LHCN-M2 (cell line): Measurements from ENCODE around the gene ASTN2. TPM values are rescaled to one million over a fixed set of nuclear protein-coding genes. Genes with fewer than 3 reads are reported as not detected.

Experiments
- DNase-seq: peaks from one replicate; pipeline ENCODE4 v3.0.0-alpha.2; 2012; ENCODE audit warnings: low read depth
- total RNA-seq: library from RNA; depleted of rRNA; stranded (reverse); fragments of >200 nt; gene quantifications from 2 replicates; pipeline ENCODE4 v1.2.3, GENCODE V29; 2014

The ASTN2 gene
- total RNA-seq, 1 experiment from 2014 or later: 11.8 TPM

DNA sequence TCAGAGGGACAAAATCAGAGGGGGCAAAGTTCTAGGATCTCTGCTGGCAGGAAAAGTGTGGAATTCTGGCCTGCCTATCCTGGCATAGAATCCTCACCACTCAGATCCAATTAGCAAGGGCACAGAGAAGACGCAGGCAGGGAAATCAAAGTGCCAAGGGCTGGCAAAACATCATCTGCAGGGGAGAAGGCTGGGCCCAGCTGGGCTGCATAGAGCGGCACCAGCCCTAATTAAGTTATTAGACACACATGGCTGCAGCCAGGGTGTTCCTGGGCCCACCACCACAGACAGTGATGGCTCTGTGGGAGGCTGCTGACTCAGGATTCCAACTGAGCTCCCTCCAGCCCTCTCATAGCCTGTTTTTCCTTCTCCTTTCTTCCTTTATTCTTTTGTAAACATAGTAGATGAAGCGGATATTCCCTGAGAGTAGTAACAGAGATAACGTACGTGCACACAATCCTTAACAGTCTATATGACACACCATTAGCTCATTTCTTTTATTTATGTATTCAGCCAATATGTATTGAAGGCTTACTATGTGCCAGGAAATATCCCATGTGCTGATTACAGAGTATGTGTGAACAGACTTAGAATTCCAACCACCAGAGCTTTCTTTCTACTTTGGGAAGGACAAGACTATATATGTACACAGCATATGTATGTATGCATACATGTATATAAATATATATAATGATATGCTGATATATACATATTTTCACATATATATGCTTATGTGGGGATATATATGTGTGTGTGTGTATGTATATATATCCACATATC, 236.1 kb downstream of the ASTN2 start:
- no peak for DNase-seq

DNA sequence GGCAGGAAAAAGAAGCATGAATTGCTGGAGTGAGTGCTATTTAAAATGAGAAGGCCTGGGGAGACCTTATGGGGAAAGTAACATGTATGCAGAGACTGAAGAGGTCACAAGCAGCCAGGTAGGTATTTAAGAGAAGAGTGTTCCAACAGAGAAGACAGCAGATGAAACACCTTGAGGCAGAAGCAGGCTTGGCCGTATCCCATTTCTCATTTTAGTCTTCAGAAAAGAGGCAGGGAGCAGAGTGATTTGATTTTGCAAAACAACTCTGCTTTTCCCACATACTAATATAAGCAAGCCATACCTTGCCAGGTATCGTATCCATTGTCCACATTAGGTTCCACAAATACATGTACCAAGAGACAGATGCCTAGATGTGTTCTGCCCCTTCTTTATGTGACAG, 244.3 kb downstream of the ASTN2 start:
- no peak for DNase-seq

DNA sequence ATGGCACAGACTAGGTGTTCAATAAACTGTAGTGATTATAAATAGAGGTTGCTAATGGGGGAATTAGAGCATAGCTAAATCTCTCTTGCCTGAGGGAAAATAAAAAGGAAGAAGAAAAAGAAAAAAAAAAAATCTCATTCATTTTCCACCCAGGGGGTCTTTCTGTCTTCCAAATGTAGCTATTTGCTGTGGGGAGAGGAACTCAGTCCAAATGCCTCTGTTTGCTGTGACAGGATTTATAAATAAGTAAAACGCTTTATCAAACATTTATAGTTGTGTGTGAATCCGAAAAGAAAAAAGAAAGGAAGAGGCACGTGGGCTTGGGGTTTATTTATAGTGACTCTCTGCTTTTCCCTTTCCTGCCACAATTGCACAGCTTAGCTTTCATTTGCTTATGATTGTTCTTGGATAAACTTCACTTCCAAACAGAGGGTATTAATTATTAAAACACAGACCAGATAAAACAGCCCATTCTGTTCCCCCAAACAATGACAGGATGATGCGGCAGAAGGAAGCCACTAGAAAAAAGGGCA, 245.7 kb downstream of the ASTN2 start:
- no peak for DNase-seq

DNA sequence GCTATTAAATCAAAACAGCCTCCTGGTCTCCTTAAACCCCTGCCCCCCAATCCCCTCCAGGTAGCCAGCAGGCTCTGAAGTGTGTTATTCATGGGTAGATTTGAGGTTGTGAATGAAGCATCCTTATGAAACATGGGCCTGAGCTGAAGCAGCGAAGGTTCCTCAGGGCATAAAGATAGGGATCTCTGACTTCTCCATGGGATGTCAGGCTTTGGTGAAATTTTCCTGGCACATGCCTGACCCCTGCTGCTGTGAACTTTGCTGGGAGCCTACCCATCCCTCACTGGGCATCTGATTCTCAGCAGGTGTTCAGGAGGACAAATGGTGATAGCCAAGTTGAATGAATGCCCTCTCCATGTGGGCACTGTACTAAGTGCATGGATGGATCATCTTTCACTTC, 250.3 kb downstream of the ASTN2 start:
- DNase-seq: no peak

DNA sequence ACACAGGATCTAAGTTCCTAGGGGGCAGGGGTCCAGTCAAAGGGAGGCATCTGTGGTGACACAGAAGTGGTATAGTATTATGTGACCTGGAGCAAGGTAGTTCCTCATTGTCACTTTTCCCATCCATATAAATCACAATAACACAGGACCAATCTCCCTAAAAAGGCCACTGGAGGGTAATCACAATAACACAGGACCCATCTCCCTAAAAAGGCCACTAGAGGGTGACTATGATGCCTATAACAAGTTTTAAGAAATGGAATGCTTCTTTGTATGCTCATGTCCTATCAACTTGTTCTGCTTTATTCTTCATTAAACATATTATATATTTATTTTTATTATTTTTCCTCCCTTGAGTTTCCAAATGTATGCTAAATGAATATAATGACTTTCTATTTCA, 254.6 kb downstream of the ASTN2 start:
- DNase-seq: peak; percentile 2

DNA sequence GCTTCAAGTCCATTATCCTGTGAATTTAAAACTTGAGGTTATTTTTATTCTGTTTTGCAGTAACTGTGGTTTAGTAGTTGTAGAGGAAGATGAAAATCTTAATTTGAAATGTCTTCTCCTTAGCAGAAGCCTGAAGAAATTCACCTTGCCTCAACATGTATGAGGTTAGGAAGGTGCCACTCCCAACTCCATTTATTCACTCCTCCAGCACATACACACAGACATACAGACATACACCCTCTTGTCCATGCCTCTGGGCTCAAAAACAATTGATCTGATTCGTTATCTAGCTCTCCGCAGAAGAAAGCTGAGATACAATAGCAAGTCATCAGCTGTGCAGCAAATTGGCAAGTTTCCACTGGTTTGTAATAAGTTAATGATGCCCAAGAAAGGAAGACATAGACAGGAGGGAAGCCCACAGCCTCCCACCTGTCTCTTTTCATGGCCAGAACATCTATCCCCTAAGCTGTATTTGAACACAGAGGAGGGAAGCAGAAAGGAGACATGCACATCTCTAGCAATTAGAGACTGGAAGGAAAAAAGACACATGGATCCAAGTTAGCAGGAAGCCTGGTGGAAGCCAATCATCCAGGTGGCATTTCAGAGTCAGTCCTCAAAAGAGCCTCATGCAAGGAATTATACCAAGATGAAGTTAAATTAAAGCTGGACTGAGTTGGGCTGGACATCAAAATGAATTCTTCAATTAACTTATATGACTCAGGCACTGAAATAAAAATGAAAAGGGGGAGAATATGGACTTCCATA, 257.9 kb downstream of the ASTN2 start:
- no peak for DNase-seq

DNA sequence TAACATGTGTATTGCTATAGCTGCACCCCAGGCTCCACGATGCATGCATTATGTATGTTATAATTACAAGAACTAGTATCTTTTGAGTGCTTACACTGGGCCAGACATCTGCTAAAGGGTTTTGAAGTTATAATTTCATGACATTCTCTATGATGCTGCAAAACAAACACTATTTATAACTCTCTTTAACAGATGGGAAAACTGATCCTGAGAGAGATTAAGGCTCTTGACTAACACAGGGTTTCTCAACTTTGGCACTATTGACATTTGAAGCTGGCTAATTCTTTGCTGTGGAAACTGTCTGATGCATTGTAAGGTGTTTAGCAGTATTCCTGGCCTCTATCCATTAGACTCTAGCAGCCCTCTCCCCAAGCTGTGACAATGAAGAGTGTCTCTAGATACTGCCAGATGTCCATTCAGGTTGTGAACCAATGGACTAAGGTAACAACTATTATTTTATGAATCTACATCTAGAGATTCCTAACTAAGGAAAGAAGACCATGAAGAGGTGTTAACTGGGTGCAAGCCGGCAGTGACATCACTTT, 258.6 kb downstream of the ASTN2 start:
- no peak for DNase-seq

DNA sequence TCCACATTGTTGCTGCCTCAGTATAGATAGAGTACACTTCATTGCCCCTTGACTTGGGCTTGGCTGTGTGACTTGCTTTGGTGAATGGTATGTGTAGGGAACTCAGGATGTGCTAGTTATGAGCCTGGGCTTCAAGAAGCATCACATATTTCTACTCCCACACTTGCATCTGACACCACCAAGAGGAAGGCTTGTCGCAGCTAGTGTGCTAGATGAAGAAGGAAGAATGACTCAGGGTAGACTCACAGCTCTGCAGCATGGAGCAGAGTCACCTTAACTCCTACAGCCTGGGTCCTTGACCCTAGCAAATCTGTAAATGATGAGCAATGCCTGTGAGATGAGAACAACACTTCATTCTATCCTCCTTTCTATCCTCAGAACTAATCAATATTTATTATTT, 261.8 kb downstream of the ASTN2 start:
- DNase-seq: peak; percentile 39

DNA sequence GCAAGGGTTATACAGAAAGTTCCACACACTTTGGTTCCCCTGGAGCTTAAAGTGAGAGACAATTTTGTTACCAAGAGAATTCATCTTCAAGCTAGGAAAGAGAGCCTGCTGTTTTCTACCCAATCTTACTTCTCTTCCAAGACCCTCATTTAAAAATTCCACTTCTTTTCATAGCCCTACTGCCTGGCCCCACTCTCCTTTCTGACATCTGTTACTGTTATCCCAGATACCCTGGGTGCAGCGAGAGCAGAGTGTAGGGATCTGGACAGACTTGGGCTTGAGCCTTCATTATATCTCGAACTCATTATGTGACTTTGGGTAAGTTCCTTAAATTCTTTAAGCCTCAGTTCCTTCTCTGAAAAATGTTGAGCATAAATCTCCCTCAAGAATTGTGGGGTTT, 263.1 kb downstream of the ASTN2 start:
- DNase-seq: no peak

DNA sequence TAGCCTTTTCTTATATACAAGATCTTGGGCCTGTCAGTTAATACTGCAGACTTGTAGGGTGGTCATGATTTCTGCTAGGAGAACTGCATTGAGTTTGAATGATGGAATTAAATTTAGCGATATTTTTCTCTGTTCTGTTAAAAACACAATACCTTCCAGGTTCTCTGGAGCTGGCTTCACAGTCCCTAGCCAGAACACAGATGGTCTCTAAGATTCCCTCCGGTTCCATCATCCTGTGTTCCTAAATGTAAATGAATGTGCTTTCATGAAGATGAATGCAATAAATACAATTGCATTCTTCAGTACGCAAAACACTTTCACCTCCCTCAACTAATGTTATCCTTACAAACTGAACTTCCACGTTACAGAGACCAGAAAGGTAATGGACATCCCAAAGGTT, 264.9 kb downstream of the ASTN2 start:
- DNase-seq: no peak

DNA sequence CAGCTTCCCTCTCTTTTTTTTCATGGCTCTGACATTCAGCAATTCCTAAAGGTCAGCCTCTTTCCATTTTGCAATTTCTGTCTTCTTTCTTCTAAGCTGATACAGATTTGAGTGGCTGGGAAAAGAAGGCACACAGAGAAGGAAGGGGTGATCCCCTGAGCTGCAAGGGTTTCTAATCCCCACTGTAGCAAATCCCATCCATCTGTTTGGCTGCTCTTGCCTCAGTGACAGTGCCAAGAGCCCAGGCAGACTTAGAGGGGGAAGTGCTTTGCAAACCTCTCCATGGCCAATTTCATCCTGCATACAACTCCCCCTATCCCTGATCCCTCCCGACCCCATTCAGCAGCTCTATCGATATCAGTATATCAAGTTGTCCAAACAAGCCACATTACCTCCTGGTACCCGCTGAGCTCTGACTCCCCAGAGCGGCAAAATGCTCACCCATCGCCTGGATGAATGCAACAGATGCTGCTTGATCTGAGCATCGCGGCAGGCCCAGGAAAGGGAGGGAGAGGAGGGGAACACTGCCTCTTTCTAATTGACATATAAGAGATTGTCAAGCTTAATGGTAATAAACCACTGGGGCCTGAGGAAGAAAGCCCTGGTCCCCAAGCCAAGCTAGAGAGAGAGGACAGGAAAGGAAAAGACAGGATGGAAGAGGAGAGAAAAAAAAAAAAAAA, 268.9 kb downstream of the ASTN2 start:
- DNase-seq: no peak

DNA sequence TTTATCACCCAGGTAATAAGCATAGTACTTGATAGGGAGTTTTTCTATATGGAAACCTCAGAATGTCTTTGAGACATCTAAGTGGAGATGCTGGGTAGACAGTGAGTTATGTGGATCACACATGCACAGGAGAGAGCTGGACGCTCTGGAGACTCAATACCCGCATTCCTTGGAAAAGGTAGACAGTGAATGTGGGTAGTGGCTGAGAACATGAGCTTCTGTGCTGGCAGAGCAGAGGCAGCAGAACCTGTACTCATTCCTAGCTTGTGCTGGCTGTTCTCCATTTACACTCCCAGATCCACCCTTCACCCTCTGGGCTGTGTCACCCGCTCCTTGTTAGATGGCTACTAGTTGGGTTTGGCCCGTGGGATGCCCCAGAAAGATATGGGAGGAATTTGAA, 269.8 kb downstream of the ASTN2 start:
- DNase-seq: no peak

DNA sequence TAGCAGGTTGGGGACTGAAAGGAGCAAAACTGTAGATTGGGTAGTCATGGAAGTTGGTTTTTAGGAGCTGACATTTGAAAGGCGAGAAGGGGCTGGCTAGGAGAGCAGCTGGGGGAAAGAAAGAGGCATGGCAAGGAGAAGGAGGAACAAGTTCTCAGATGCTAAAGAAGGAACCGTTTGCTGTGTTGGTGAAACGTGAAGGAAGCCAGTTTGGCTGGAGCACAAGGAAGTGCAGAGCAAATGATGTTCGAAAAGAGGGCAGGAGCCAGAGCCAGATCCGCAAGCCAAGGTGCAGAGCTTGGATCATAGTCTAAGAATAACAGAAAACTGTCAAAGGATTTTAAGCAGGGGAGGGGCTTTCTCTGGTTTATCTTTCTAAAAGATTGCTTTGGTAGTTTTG, 276.6 kb downstream of the ASTN2 start:
- no peak for DNase-seq

DNA sequence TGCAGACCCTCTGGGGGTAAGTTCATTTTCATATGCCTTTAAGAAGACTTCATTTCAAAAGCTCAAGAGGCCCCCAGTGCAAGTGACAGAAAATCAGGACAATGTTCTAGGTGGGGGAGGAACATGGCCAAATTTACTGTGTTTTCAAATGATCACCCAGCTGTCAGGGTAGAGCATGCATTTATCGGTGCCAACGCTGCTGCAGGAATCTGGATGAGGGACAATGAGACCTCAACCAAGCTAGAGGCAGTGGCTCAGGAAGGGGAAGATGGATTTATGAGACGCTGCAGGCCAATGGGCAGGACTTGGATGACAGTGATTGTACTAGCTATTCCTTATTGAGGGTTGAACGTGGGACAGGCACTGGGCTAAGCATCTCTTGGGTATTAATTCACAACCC, 278.4 kb downstream of the ASTN2 start:
- no peak for DNase-seq

DNA sequence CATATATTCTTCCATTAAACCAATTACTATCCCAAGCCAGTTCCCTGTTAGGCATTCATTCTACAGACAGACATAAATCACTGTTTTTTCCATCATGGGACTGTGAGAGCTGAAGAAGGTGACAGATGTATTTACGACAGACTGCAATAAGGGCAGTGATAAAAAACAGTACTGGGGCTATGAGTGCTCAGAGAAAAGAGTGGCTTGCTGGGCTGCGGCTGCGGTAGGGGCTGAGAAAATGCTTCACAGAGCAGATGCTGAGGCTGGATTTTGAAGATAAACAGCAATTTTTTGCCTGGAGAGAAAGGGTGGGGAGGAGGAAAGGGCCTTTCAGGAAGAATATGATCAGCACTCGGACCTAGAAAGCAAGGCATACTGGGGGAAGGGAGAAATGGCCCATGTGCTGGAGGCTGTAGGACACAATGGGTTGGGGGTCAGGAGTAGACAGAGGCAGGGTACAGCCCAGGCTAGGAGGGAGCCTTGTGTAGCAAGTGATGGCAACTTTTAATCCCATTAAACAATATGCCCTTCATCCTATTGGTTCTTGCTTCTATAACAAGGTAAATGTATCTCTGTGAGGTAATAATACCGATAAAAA, 279.3 kb downstream of the ASTN2 start:
- DNase-seq: no peak

DNA sequence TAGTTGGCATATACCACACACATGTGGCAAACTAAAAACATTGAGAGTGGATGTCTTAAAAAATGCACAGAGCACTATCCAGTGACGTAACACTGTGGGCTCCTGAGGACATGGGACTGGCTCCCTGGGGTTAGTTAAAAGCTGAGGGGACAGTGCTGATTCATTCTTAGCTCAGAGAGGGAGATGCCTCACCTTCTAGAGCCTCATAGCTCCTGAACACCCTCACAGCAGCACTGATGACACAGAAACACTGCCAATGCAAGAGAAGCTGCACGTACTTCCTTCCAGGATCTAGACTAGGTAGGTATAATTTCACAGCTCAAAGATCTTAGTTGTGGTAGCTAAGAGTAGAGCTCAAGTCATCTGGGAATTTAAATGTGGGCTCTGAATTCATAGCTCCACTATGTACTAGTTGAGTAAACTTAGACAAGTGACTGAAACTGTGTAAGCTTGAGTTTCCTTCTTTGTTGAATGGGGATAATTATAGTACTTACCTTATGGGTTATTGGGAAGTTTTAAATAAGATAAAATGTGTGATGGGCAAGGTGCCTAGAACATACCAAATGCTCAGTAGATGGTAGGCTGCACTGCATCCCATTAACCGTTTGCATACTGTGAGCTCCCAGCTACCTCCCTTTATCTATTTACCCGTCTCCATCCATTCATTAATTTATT, 279.9 kb downstream of the ASTN2 start:
- no peak for DNase-seq

DNA sequence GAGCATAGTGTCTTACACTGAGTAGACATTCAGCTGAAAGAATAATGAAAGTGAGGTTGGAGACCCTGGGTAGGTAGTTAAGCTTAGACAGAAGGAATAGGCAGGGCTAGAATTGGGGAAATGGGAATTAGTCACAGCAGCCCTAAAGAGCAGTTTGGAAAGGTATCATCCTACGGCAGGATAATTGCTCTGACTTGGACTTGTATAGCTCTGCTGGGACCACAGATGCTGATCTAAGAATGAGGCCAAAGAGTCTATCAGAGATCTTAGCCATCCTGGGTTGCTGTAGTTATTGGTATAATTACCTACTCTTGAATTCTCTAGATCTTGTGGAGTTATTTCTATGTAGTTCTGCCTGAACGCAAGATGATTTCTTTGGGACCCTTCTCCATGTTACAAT, 288.0 kb downstream of the ASTN2 start:
- no peak for DNase-seq

DNA sequence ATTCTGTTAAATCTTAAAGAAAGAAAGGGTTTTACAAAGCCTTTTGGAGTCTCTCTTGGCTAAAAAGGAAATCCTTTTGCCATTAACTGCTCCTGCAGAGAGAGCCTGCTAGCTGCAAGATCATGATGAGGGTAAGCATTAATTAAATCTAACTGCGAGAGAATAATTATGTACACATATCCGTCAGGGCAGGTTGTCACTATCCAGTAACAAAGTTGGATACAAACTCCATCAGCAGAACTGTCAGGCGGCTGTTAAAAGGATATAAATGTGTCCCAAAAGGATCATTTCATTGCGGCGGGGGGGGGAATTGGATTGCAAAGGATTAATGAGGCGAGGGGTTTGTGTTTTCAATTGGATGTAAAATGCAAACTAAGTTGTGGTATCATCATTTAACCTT, 289.3 kb downstream of the ASTN2 start:
- no peak for DNase-seq

DNA sequence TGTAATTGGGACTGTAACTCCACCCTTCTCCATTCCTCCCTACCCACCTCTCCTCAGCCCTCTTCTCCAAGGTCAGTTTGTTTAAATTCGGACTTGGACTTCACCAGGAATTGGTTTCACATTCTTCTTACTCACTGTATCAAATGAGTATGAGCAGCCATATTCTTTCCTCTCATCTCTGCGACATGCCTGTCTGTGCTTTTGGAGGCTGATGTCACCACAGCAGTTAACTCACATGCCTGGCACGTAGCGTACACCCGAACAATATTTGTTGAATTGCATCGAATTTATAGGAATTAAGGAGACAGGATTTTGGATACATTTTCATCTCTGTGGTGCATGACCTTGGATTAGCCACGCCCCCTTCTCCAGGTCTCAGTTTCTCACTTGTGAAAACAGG, 291.1 kb downstream of the ASTN2 start:
- no peak for DNase-seq

DNA sequence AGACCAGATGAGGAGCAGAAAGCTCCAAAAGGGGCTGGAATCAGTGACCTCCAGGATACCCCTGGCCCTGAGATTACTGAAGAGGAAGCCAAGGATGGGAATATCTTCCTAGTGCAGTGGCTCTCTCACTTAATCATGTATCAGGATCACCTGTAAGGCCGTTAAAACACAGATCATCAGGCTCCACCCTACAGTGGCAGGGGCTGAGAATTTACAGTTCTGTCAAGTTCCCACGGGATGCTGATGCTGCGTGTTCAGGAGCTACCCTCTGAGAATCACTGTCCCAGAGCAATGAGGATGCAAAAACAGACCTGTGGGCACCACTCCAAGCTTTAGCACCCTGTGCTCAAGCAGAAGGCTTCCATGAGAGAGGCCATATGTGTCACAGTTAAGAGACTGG, 291.9 kb downstream of the ASTN2 start:
- DNase-seq: no peak

DNA sequence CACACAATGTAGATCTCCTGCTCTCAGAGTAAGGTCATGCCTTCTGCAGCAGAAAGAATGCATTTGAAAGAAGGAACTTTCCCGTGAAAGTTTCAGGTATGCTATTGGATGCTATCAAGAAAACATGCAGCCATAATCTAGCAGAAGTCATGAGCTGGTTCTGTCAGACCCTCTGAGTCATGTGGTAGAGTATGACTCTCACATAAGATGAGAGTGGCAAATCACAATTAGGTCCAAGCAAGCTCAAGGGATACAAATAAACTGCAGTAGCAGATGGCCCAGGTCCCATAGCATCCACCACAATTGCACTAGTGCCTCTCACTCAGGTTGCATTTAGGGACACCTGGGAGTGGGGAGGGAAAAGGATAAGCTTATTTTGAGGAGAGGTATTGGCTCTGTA, 292.8 kb downstream of the ASTN2 start:
- no peak for DNase-seq
